ENCODE results near the gene TBRG4. TPM values are rescaled to one million over a fixed set of nuclear protein-coding genes. Genes with fewer than 3 reads are reported as not detected.
A peak's percentile ranks its signal among the peaks of the same experiment; 100 is the strongest.

TBRG4 gene
- total and polyA plus RNA-seq, 9 donors = 28.6 to 67.5 (median 49.9) TPM

GRCh38 chr7:45080958-45081669 is 30.4 kb downstream of the TBRG4 start:
- Histone ChIP-seq H3K36me3 (no peaks in the 10 kb centered on the region), H3K4me3 (no peak overlapping the region), H3K27ac (no peak overlapping the region), H3K27me3 (no peaks in the 10 kb centered on the region), H3K4me1 (ENCODE audit: insufficient read depth) (no peaks in the 10 kb centered on the region), H3K9me3 (no peaks in the 10 kb centered on the region)
- intact Hi-C loops (cut with DNase I) = no loop called here
- WGBS, 3 donors = 93 to 97% (median 96%) methylated on average over 14 of the region's 14 CpGs
- TF ChIP-seq EP300 (IDR thresholded peaks at IDR 0.05) = no peak
- TF ChIP-seq POLR2A (IDR thresholded peaks at IDR 0.05) = no peak
- no peak for TF ChIP-seq CTCF (IDR thresholded peaks at IDR 0.05)
- DNase-seq = peak in 1 of 5 donors; percentile 21

- Histone ChIP-seq H3K4me3 (no peak overlapping the region), H3K27ac (no peak overlapping the region), H3K27me3 (no peaks in the 10 kb centered on the region), H3K36me3 (no peaks in the 10 kb centered on the region), H3K4me1 (ENCODE audit: insufficient read depth) (no peaks in the 10 kb centered on the region), H3K9me3 (no peaks in the 10 kb centered on the region)
- DNase-seq = peak in 1 of 5 donors; percentile 25
- 90 to 95% (median 94%) methylated on average over 17 of the region's 17 CpGs for WGBS, 3 donors
- intact Hi-C loops (cut with DNase I) = no loop called here
- TF ChIP-seq CTCF (IDR thresholded peaks at IDR 0.05) = no peak
- no peak for TF ChIP-seq EP300 (IDR thresholded peaks at IDR 0.05)
- TF ChIP-seq POLR2A (IDR thresholded peaks at IDR 0.05) = no peak
Observed at GRCh38 chr7:45080265-45080957, 31.1 kb downstream of the TBRG4 start.

GRCh38 chr7:45078125-45078681 is 33.3 kb downstream of the TBRG4 start:
- H3K4me3 ChIP-seq = no peak overlapping the region
- DNase-seq = no peak
- intact Hi-C loops (cut with DNase I) = no loop called here
- 91 to 94% (median 94%) methylated on average over 8 of the region's 8 CpGs for WGBS, 3 donors
- H3K27ac ChIP-seq = no peak overlapping the region
- no peaks in the 10 kb centered on the region for H3K27me3 ChIP-seq
- no peaks in the 10 kb centered on the region for H3K4me1 ChIP-seq (ENCODE audit: insufficient read depth)
- no peaks in the 10 kb centered on the region for H3K36me3 ChIP-seq
- TF ChIP-seq POLR2A (IDR thresholded peaks at IDR 0.05) (no peak), CTCF (IDR thresholded peaks at IDR 0.05) (no peak), EP300 (IDR thresholded peaks at IDR 0.05) (no peak)
- H3K9me3 ChIP-seq = no peaks in the 10 kb centered on the region

- intact Hi-C loops (cut with DNase I) = no loop called here
- DNase-seq = no peak
Observed at GRCh38 chr7:45077579-45077978, 33.9 kb downstream of the TBRG4 start.

More at GRCh38 chr7:45077579-45077978, 33.9 kb downstream of the TBRG4 start:
- H3K4me3 ChIP-seq = no peak overlapping the region
- H3K27ac ChIP-seq = no peak overlapping the region
- 94 to 97% (median 97%) methylated on average over 9 of the region's 9 CpGs for whole genome bisulfite sequencing, 3 donors
- H3K9me3 ChIP-seq = no peaks in the 10 kb centered on the region
- H3K27me3 ChIP-seq = no peaks in the 10 kb centered on the region
- H3K36me3 ChIP-seq = no peaks in the 10 kb centered on the region
- no peaks in the 10 kb centered on the region for H3K4me1 ChIP-seq (ENCODE audit: insufficient read depth)
- TF ChIP-seq POLR2A (IDR thresholded peaks at IDR 0.05) = no peak
- no peak for TF ChIP-seq EP300 (IDR thresholded peaks at IDR 0.05)

Data from ovary (tissue), 9 donors.